ENCODE measurements around the gene SEC22C.

SEC22C gene

DNA sequence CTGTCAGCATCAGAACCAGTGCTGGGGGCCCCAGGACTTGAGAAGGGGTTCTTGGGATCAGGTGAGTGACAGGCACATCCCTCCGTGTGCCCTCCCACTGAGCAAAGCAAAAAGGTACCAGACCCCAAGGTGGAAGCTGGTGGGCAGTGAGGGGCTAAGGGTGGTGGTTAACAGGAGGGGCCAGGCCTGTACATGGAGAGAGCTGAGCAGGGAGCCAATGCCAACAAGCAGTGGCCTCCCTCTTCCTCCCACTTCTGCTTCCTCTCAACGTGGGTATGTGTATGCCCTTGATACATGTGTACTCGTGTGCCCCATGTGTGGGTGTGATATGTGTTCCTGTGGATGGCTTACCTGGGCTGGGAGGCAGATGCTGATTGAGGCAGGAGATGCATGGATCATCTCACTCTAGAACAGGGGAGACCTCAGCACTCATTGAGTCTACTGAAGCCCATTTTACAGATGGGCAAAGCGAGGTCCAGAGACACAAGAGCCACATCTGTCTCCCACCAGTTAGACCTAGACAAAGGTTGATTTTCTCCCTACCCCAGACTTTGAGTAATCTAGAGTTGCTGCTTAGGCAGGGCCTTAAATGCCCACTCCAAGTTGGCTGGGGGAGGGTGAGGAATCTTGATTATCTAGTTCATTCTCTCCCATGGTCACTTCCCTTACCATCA is 78.4 kb downstream of the SEC22C start:
- Histone ChIP-seq H3K9me2 (replicated peaks; ENCODE audit: insufficient read depth, low read length) (no peaks in the 10 kb centered on the region), H3F3A (ENCODE audit: insufficient read depth) (no peaks in the 10 kb centered on the region), H3K27ac (ENCODE audit: low read depth, low read length) (no peak overlapping the region), H3K27me3 (ENCODE audit: low read length) (no peaks in the 10 kb centered on the region), H3K9me3 (ENCODE audit: insufficient read depth, low read length) (no peaks in the 10 kb centered on the region), H3K36me3 (ENCODE audit: low read length) (no peaks in the 10 kb centered on the region), H3K4me2 (ENCODE audit: low read depth, low read length, poor library complexity, severe bottlenecking) (no peak overlapping the region), H2AFZ (ENCODE audit: low read depth, low read length, severe bottlenecking) (no peak overlapping the region), H4K20me1 (ENCODE audit: low read depth, low read length) (no peaks in the 10 kb centered on the region), H3K79me2 (ENCODE audit: insufficient read depth, low read length) (no peaks in the 10 kb centered on the region), H3K9ac (ENCODE audit: low read length) (no peak overlapping the region), H3K4me3 (ENCODE audit: insufficient read depth, low read length, poor library complexity, severe bottlenecking) (no peak overlapping the region)
- TF ChIP-seq CTCF (IDR thresholded peaks at IDR 0.05; ENCODE audit: insufficient read depth, low read length, poor library complexity, severe bottlenecking) (no peak), EZH2phosphoT487 (conservative IDR thresholded peaks at IDR 0.05; ENCODE audit: low read length) (no peak)

- Histone ChIP-seq H3F3A (ENCODE audit: insufficient read depth) (no peaks in the 10 kb centered on the region), H3K36me3 (ENCODE audit: low read length) (no peaks in the 10 kb centered on the region), H3K27ac (ENCODE audit: low read depth, low read length) (no peak within 1 kb of the TSS), H3K79me2 (ENCODE audit: insufficient read depth, low read length) (no peaks in the 10 kb centered on the region), H4K20me1 (ENCODE audit: low read depth, low read length) (no peaks in the 10 kb centered on the region), H3K9ac (ENCODE audit: low read length) (peak within 1 kb of the TSS; percentile 22; the same call in 1 of the 2 replicates), H3K4me3 (ENCODE audit: insufficient read depth, low read length, poor library complexity, severe bottlenecking) (peak within 1 kb of the TSS; percentile 44), H3K4me2 (ENCODE audit: low read depth, low read length, poor library complexity, severe bottlenecking) (peak within 1 kb of the TSS; percentile 54), H2AFZ (ENCODE audit: low read depth, low read length, severe bottlenecking) (peak within 1 kb of the TSS; percentile 73), H3K9me2 (replicated peaks; ENCODE audit: insufficient read depth, low read length) (no peaks in the 10 kb centered on the region), H3K27me3 (ENCODE audit: low read length) (no peaks in the 10 kb centered on the region), H3K9me3 (ENCODE audit: insufficient read depth, low read length) (no peaks in the 10 kb centered on the region)
- TF ChIP-seq CTCF (IDR thresholded peaks at IDR 0.05; ENCODE audit: insufficient read depth, low read length, poor library complexity, severe bottlenecking) = no peak
- TF ChIP-seq EZH2phosphoT487 (conservative IDR thresholded peaks at IDR 0.05; ENCODE audit: low read length) = no peak
Measured at GRCh38 chr3:42502429-42503250, 79.1 kb downstream of the SEC22C start, which contains the start of gene VIPR1. TSS of gene VIPR1 (plus strand) at chr3:42502643. CDS start at chr3:42502736, 93 bp downstream.

DNA sequence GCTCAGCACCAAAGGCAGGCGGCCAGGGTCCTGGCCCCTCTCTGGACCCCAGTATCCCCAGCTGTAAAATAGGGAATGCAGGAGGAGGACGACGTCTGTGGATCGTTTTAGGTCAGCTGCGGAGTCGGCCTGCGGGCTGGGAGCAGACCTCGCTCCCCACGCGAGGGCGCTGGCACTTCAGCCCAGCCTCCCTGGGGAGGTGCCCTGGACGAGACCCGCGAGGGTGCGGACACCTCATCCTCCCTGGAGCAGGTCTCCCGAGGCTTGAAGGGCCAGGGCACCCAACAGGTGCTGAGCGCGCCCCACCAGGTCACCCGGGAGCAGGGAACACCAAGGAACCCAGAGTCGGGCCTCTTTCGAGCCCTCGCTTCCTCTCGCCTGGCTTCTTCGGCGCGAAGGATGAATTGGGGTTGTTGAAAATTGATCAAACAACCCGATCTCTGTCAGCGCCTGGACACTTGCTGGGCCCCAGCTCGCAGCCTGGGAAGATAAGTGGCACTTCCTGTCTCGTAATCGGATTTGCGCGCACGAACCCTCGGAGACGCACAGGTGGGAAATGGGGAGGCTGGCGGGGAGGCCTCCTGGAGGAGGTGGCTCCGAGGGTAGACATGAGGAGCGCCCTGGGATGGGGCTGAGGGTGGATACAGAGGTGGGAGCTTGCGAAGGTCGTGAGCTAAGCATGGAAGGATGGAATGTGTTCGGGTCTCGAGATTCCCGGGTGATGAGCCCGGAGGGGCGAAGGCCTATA is 79.9 kb downstream of the SEC22C start:
- Histone ChIP-seq H3K4me3 (ENCODE audit: insufficient read depth, low read length, poor library complexity, severe bottlenecking) (peak overlapping the region; percentile 44), H3K36me3 (ENCODE audit: low read length) (no peaks in the 10 kb centered on the region), H3K9ac (ENCODE audit: low read length) (no peak overlapping the region; the same call in 1 of the 2 replicates), H3K9me3 (ENCODE audit: insufficient read depth, low read length) (no peaks in the 10 kb centered on the region), H3F3A (ENCODE audit: insufficient read depth) (no peaks in the 10 kb centered on the region), H3K4me2 (ENCODE audit: low read depth, low read length, poor library complexity, severe bottlenecking) (peak overlapping the region; percentile 54), H3K27ac (ENCODE audit: low read depth, low read length) (no peak overlapping the region), H3K9me2 (replicated peaks; ENCODE audit: insufficient read depth, low read length) (no peaks in the 10 kb centered on the region), H4K20me1 (ENCODE audit: low read depth, low read length) (no peaks in the 10 kb centered on the region), H3K27me3 (ENCODE audit: low read length) (no peaks in the 10 kb centered on the region), H2AFZ (ENCODE audit: low read depth, low read length, severe bottlenecking) (peak overlapping the region; percentile 73), H3K79me2 (ENCODE audit: insufficient read depth, low read length) (no peaks in the 10 kb centered on the region)
- TF ChIP-seq EZH2phosphoT487 (conservative IDR thresholded peaks at IDR 0.05; ENCODE audit: low read length) = no peak
- peak; percentile 23 for TF ChIP-seq CTCF (IDR thresholded peaks at IDR 0.05; ENCODE audit: insufficient read depth, low read length, poor library complexity, severe bottlenecking)
